MCF 10A (cell line): ENCODE measurements around the gene TSC22D2. TPM values are rescaled to one million over a fixed set of nuclear protein-coding genes. Genes with fewer than 3 reads are reported as not detected.

Source experiments
- BruUV-seq: library from RNA; stranded (reverse); fragments of 400-500 nt; replicated peaks from 2 replicates; lab custom pipeline; 2021; lab: Mats Ljungman, UMichigan
- CTCF ChIA-PET: fragments of 300-600 bp; sonication (Branson Sonifier 250); formaldehyde crosslinking; extraction: SDS; loops from one replicate; lab custom pipeline; 2021; ENCODE audit warnings: antibody characterized with exemption, inconsistent platforms; lab: Yijun Ruan, JAX
- POLR2A ChIA-PET: fragments of 300-600, 350-650 bp; sonication (Branson Sonifier 250); formaldehyde crosslinking; extraction: SDS; loops from one replicate; lab custom pipeline; 2020; ENCODE audit warnings: antibody characterized with exemption, inconsistent platforms; lab: Yijun Ruan, JAX
- DNase-seq: peaks from one replicate; pipeline ENCODE4 v3.0.0-alpha.2; 2018; ENCODE audit not compliant: unreplicated experiment
- H3K27ac Mint-ChIP-seq: one replicate; pipeline ENCODE4 v1.8.0; 2022; ENCODE audit warnings: mild to moderate bottlenecking, low read depth, mixed read lengths; ENCODE audit not compliant: unreplicated experiment
- H3K27me3 Mint-ChIP-seq: one replicate; pipeline ENCODE4 v1.8.0; 2022; ENCODE audit warnings: mixed read lengths; ENCODE audit not compliant: insufficient read depth, unreplicated experiment
- H3K36me3 Mint-ChIP-seq: one replicate; pipeline ENCODE4 v1.8.0; 2022; ENCODE audit warnings: mild to moderate bottlenecking, moderate library complexity, mixed read lengths; ENCODE audit not compliant: insufficient read depth, unreplicated experiment
- H3K4me1 Mint-ChIP-seq: one replicate; pipeline ENCODE4 v1.8.0; 2022; ENCODE audit warnings: mixed read lengths; ENCODE audit not compliant: insufficient read depth, unreplicated experiment
- H3K4me3 Mint-ChIP-seq: one replicate; pipeline ENCODE4 v1.8.0; 2022; ENCODE audit warnings: mild to moderate bottlenecking, moderate library complexity, mixed read lengths; ENCODE audit not compliant: unreplicated experiment
- H3K9me3 Mint-ChIP-seq: one replicate; pipeline ENCODE4 v1.8.0; 2022; ENCODE audit warnings: mixed read lengths; ENCODE audit not compliant: unreplicated experiment
- CTCF ChIP-seq: fragments of 200-600 bp; IDR thresholded peaks from one replicate; pipeline ENCODE4 v1.8.0; 2022; ENCODE audit warnings: antibody characterized with exemption, mild to moderate bottlenecking; ENCODE audit not compliant: unreplicated experiment
- intact Hi-C: fragments of 100-400 bp; cut with micrococcal nuclease; formaldehyde crosslinking; loops from 2 replicates; pipeline ENCODE4 v1.14.1; 2022
- total RNA-seq: library from RNA; stranded (reverse); gene quantifications from 2 replicates; pipeline ENCODE4 v1.2.3, GENCODE V29; 2022

TSC22D2 gene
- total RNA-seq, 1 experiment from 2014 or later: 31.2 TPM

GRCh38 chr3:150384296-150385212 lies 23.5 kb upstream of the TSC22D2 start:
- ChIA-PET POLR2A (no interaction called here), CTCF (interaction anchor here (0.7 to 1.2 kb wide), 2 partner anchors 24 to 45 kb away, joined by 3 read pairs; partner anchors contain the start of gene TSC22D2)
- peaks cover 3% of the 10 kb centered on the region for H3K4me1 Mint-ChIP-seq
- DNase-seq: no peak
- intact Hi-C loops: no loop called here
- H3K36me3 Mint-ChIP-seq: no peaks in the 10 kb centered on the region
- H3K4me3 Mint-ChIP-seq: no peak overlapping the region
- H3K27ac Mint-ChIP-seq: no peak overlapping the region
- no peaks in the 10 kb centered on the region for H3K27me3 Mint-ChIP-seq
- H3K9me3 Mint-ChIP-seq: no peaks in the 10 kb centered on the region
- no peak for TF ChIP-seq CTCF
- BruUV-seq: no TSS peak

- Mint-ChIP-seq H3K27ac (no peak overlapping the region), H3K9me3 (no peaks in the 10 kb centered on the region), H3K27me3 (no peaks in the 10 kb centered on the region), H3K4me3 (no peak overlapping the region), H3K4me1 (peaks cover 5% of the 10 kb centered on the region), H3K36me3 (no peaks in the 10 kb centered on the region)
- DNase-seq: no peak
- no peak for TF ChIP-seq CTCF
- ChIA-PET POLR2A (no interaction called here), CTCF (interaction anchor here (0.7 kb wide), 1 partner anchor 44 kb away, joined by 3 read pairs; no protein-coding TSS in a partner anchor)
- intact Hi-C loops: no loop called here
- no TSS peak for BruUV-seq
These were observed 22.5 kb upstream of the TSC22D2 start for GRCh38 chr3:150385296-150386242.

- CTCF ChIA-PET: no interaction called here
- no peak overlapping the region for H3K27ac Mint-ChIP-seq
These were observed 19.3 kb upstream of the TSC22D2 start for GRCh38 chr3:150388498-150389418.

More at GRCh38 chr3:150388498-150389418, 19.3 kb upstream of the TSC22D2 start:
- no peak for TF ChIP-seq CTCF
- H3K4me3 Mint-ChIP-seq: no peak overlapping the region
- H3K36me3 Mint-ChIP-seq: peaks cover 8% of the 10 kb centered on the region
- intact Hi-C loops: no loop called here
- H3K4me1 Mint-ChIP-seq: peaks cover 5% of the 10 kb centered on the region
- BruUV-seq: no TSS peak
- H3K27me3 Mint-ChIP-seq: no peaks in the 10 kb centered on the region
- POLR2A ChIA-PET: interaction anchor here (1.0 to 1.3 kb wide), 2 partner anchors 20 to 27 kb away, joined by 4 read pairs; partner anchors contain the start of gene TSC22D2
- DNase-seq: no peak
- no peaks in the 10 kb centered on the region for H3K9me3 Mint-ChIP-seq
